H9 (cell line): Measurements from ENCODE around the gene CABP4. TPM values are rescaled to one million over a fixed set of nuclear protein-coding genes. Genes with fewer than 3 reads are reported as not detected.

Experiments used
- DNase-seq: peaks from one replicate; pipeline ENCODE4 v3.0.0-alpha.2; 2017
- H2AFZ ChIP-seq: one replicate; pipeline ENCODE4 v1.6.1; 2013; ENCODE audit warnings: mild to moderate bottlenecking, low read length, control low read depth, moderate library complexity
- H2AK5ac ChIP-seq: 2 replicates; pipeline ENCODE4 v1.6.1; 2013; ENCODE audit warnings: low read length, control low read depth, mixed read lengths; ENCODE audit not compliant: insufficient read length
- H2BK120ac ChIP-seq: one replicate; pipeline ENCODE4 v1.6.1; 2013; ENCODE audit warnings: low read depth, mild to moderate bottlenecking, low read length, control low read depth, inconsistent platforms; ENCODE audit not compliant: poor library complexity, severe bottlenecking
- H2BK12ac ChIP-seq: 2 replicates; pipeline ENCODE4 v1.6.1; 2013; ENCODE audit warnings: low read length, control low read depth, mixed read lengths, low read depth; ENCODE audit not compliant: insufficient read length
- H2BK15ac ChIP-seq: 2 replicates; pipeline ENCODE4 v1.6.1; 2013; ENCODE audit warnings: low read depth, low read length, control low read depth
- H2BK20ac ChIP-seq: one replicate; pipeline ENCODE4 v1.6.1; 2013; ENCODE audit warnings: low read depth, mild to moderate bottlenecking, low read length, control low read depth, inconsistent platforms; ENCODE audit not compliant: poor library complexity, severe bottlenecking
- H2BK5ac ChIP-seq: 2 replicates; pipeline ENCODE4 v1.6.1; 2013; ENCODE audit warnings: low read length, control low read depth, mixed read lengths; ENCODE audit not compliant: insufficient read length
- H3K14ac ChIP-seq: 2 replicates; pipeline ENCODE4 v1.6.1; 2013; ENCODE audit warnings: low read length, control low read depth; ENCODE audit not compliant: insufficient read depth
- H3K18ac ChIP-seq: 2 replicates; pipeline ENCODE4 v1.6.1; 2013; ENCODE audit warnings: low read depth, mild to moderate bottlenecking, mixed read lengths, low read length, control low read depth; ENCODE audit not compliant: insufficient read length
- H3K23ac ChIP-seq: 2 replicates; pipeline ENCODE4 v1.6.1; 2013; ENCODE audit warnings: low read length, control low read depth, mixed read lengths, low read depth; ENCODE audit not compliant: insufficient read length
- H3K23me2 ChIP-seq: 2 replicates; pipeline ENCODE4 v1.6.1; 2013; ENCODE audit warnings: low read depth, mild to moderate bottlenecking, mixed read lengths, low read length, control low read depth; ENCODE audit not compliant: insufficient read length, poor library complexity, severe bottlenecking
- H3K27ac ChIP-seq: 2 replicates; pipeline ENCODE4 v1.5.1; 2013; ENCODE audit warnings: low read length, control low read depth, mixed read lengths, low read depth; ENCODE audit not compliant: insufficient read length
- H3K27me3 ChIP-seq: 2 replicates; pipeline ENCODE4 v1.6.1; 2013; ENCODE audit warnings: low read length, control low read depth, inconsistent platforms; ENCODE audit not compliant: insufficient read depth
- H3K4ac ChIP-seq: 2 replicates; pipeline ENCODE4 v1.6.1; 2013; ENCODE audit warnings: low read depth, mild to moderate bottlenecking, control low read depth, inconsistent platforms, low read length, moderate library complexity
- H3K4me1 ChIP-seq: 2 replicates; pipeline ENCODE4 v1.6.1; 2013; ENCODE audit warnings: low read length, control low read depth, inconsistent platforms; ENCODE audit not compliant: insufficient read depth
- H3K4me2 ChIP-seq: 2 replicates; pipeline ENCODE4 v1.6.1; 2013; ENCODE audit warnings: low read length, control low read depth, mixed read lengths; ENCODE audit not compliant: insufficient read length, insufficient read depth
- H3K56ac ChIP-seq: 2 replicates; pipeline ENCODE4 v1.6.1; 2013; ENCODE audit warnings: low read depth, mild to moderate bottlenecking, mixed read lengths, low read length, control low read depth; ENCODE audit not compliant: insufficient read length
- H3K79me1 ChIP-seq: 2 replicates; pipeline ENCODE4 v1.6.1; 2013; ENCODE audit warnings: low read depth, mild to moderate bottlenecking, moderate library complexity, low read length, control low read depth, inconsistent platforms; ENCODE audit not compliant: insufficient read depth, poor library complexity, severe bottlenecking
- H3K79me2 ChIP-seq: 2 replicates; pipeline ENCODE4 v1.6.1; 2013; ENCODE audit warnings: low read length, control low read depth, inconsistent platforms; ENCODE audit not compliant: insufficient read depth
- H3K9ac ChIP-seq: 2 replicates; pipeline ENCODE4 v1.6.1; 2013; ENCODE audit warnings: low read length, control low read depth, mixed read lengths; ENCODE audit not compliant: insufficient read length; ENCODE audit errors: extremely low read depth
- H3K9me3 ChIP-seq: one replicate; pipeline ENCODE4 v1.6.1; 2013; ENCODE audit warnings: low read depth, low read length, inconsistent platforms; ENCODE audit not compliant: control insufficient read depth
- H3T11ph ChIP-seq: one replicate; pipeline ENCODE4 v1.6.1; 2013; ENCODE audit warnings: mild to moderate bottlenecking, low read length, control low read depth, inconsistent platforms
- H4K20me1 ChIP-seq: one replicate; pipeline ENCODE4 v1.6.1; 2013; ENCODE audit not compliant: control insufficient read depth, insufficient read length, insufficient read depth
- H4K5ac ChIP-seq: 2 replicates; pipeline ENCODE4 v1.6.1; 2013; ENCODE audit warnings: low read depth, mild to moderate bottlenecking, mixed read lengths, low read length, control low read depth; ENCODE audit not compliant: insufficient read length
- H4K8ac ChIP-seq: replicated peaks from 2 replicates; pipeline ENCODE4 v1.6.1; 2013; ENCODE audit warnings: low read length, control low read depth, mixed read lengths, low read depth; ENCODE audit not compliant: insufficient read length
- H4K91ac ChIP-seq: 2 replicates; pipeline ENCODE4 v1.6.1; 2013; ENCODE audit warnings: low read depth, mild to moderate bottlenecking, moderate library complexity, mixed read lengths, low read length, control low read depth; ENCODE audit not compliant: insufficient read length
- H3K27ac Mint-ChIP-seq, 3 experiments: 2 replicates in 2 of 3; 3 replicates in 1 of 3; pipeline ENCODE4 v1.8.0; 2020 to 2021; ENCODE audit warnings: mixed read lengths in 3 of 3, mild to moderate bottlenecking in 1 of 3, moderate library complexity in 1 of 3
- H3K27me3 Mint-ChIP-seq: 2 replicates; pipeline ENCODE4 v1.8.0; 2021; ENCODE audit warnings: low read depth, mild to moderate bottlenecking, moderate library complexity, mixed read lengths
- H3K36me3 Mint-ChIP-seq, 3 experiments: 2 replicates in 2 of 3; 3 replicates in 1 of 3; pipeline ENCODE4 v1.8.0; 2020 to 2021; ENCODE audit warnings: low read depth in 3 of 3, mixed read lengths in 3 of 3; ENCODE audit not compliant: insufficient read depth in 1 of 3
- H3K4me1 Mint-ChIP-seq, 2 experiments: 2 replicates each; pipeline ENCODE4 v1.8.0; 2020; ENCODE audit warnings: mixed read lengths in 2 of 2
- H3K4me3 Mint-ChIP-seq, 2 experiments: 2 replicates in 1 of 2; 3 replicates in 1 of 2; pipeline ENCODE4 v1.8.0; 2020 to 2021; ENCODE audit warnings: mild to moderate bottlenecking in 2 of 2, mixed read lengths in 2 of 2, moderate library complexity in 1 of 2
- H3K9me3 Mint-ChIP-seq, 2 experiments: 2 replicates in 1 of 2; 3 replicates in 1 of 2; pipeline ENCODE4 v1.8.0; 2020; ENCODE audit warnings: mild to moderate bottlenecking in 2 of 2, mixed read lengths in 2 of 2, moderate library complexity in 1 of 2
- CTCF ChIP-seq: fragments of 200-600 bp; sonication (generic); conservative IDR thresholded peaks from 3 replicates; pipeline ENCODE4 v1.8.0; 2021; ENCODE audit warnings: antibody characterized with exemption, mild to moderate bottlenecking
- WGBS: extraction: QIAGEN DNeasy Blood & Tissue Kit; methylation state at CpG from one replicate; pipeline ENCODE4 v1.1.7; 2013; ENCODE audit warnings: missing lambda C conversion rate, low lambda C conversion rate, mixed read lengths; ENCODE audit not compliant: insufficient read length; ENCODE audit errors: extremely low coverage; 5-methylcytosine and 5-hydroxymethylcytosine counted together
- total RNA-seq: library from RNA; stranded (reverse); gene quantifications from 2 replicates; pipeline ENCODE4 v1.2.1, GENCODE V29; 2021

The CABP4 gene
- total RNA-seq, 1 experiment from 2014 or later, result not detected

GRCh38 chr11:67432655-67433349 lies 22.4 kb upstream of the CABP4 start:
- TF ChIP-seq CTCF, result no peak
- Histone ChIP-seq H4K8ac (no peak overlapping the region), H3K79me2 (no peaks in the 10 kb centered on the region; the same call in 1 of the 2 replicates), H3K4ac (no peak overlapping the region), H2BK20ac (no peak overlapping the region), H3K4me2 (no peak overlapping the region), H3K9ac (no peak overlapping the region), H2AFZ (no peak overlapping the region), H2BK120ac (no peak overlapping the region), H3K9me3 (no peaks in the 10 kb centered on the region), H3K4me1 (no peaks in the 10 kb centered on the region; the same call in 1 of the 2 replicates), H4K5ac (no peak overlapping the region), H2BK5ac (no peak overlapping the region), H3K79me1 (no peaks in the 10 kb centered on the region), H3K27ac (no peak overlapping the region), H3K27me3 (no peaks in the 10 kb centered on the region), H3K18ac (no peak overlapping the region), H3K23me2 (peaks cover 4% of the 10 kb centered on the region), H4K91ac (no peak overlapping the region), H3K23ac (no peak overlapping the region), H3T11ph (no peak overlapping the region), H2BK15ac (no peak overlapping the region), H2AK5ac (no peak overlapping the region), H3K14ac (no peak overlapping the region), H3K56ac (no peak overlapping the region), H4K20me1 (no peaks in the 10 kb centered on the region), H2BK12ac (no peak overlapping the region)
- H3K27ac Mint-ChIP-seq, result no peak overlapping the region
- no peaks in the 10 kb centered on the region for H3K9me3 Mint-ChIP-seq
- H3K27me3 Mint-ChIP-seq, result no peaks in the 10 kb centered on the region; the same call in 1 of the 2 replicates
- peaks cover 9 to 39% (median 33%) of the 10 kb centered on the region in 3 experiments; a peak in 6 of 7 replicates for H3K36me3 Mint-ChIP-seq
- H3K4me1 Mint-ChIP-seq, result peaks cover 4 to 12% of the 10 kb centered on the region in 2 experiments
- no peak for DNase-seq
- no CpG with 5 or more reads among the region's 22 CpGs for WGBS
- no peak overlapping the region; a peak in 1 of 5 replicates for H3K4me3 Mint-ChIP-seq
